B cell (primary cell): ENCODE data around the gene KRTAP19-1. TPM values are rescaled to one million over a fixed set of nuclear protein-coding genes. Genes with fewer than 3 reads are reported as not detected.

Source experiments
- ATAC-seq: fragments of 200-7000 bp; cut with Tn5 transposase; one replicate; pipeline ENCODE4 v1.10.0; 2021; ENCODE audit warnings: low read depth, mild to moderate bottlenecking, moderate number of reproducible peaks, moderate library complexity
- CTCF ChIA-PET: fragments of 350-600 bp; sonication (Branson Sonifier 250); formaldehyde crosslinking; loops from one replicate; lab custom pipeline; 2021; ENCODE audit warnings: antibody characterized with exemption, inconsistent platforms; lab: Charles Lee
- POLR2A ChIA-PET: fragments of 350-600 bp; sonication (Branson Sonifier 250); formaldehyde crosslinking; loops from one replicate; lab custom pipeline; 2021; ENCODE audit warnings: antibody characterized with exemption; lab: Charles Lee
- DNase-seq: peaks from one replicate; pipeline ENCODE4 v3.0.0; 2013
- H2AFZ ChIP-seq: 2 replicates; pipeline ENCODE4 v1.6.1; 2012; ENCODE audit warnings: mild to moderate bottlenecking, low read depth, low read length; ENCODE audit not compliant: insufficient read depth, poor library complexity, severe bottlenecking
- H3K27ac ChIP-seq, 2 donors: 1 replicate in 1 of 2; 2 replicates in 1 of 2; pipeline ENCODE4 v1.5.1; 2012 to 2013; ENCODE audit warnings: low read length in 2 of 2, mild to moderate bottlenecking in 2 of 2, moderate library complexity in 1 of 2
- H3K27me3 ChIP-seq, 4 experiments: fragments of 200-600 bp in 1 of 4; sonication (generic) in 1 of 4; replicated peaks in 1 of 4; 1 replicate in 2 of 4; 2 replicates in 2 of 4; pipeline versions ENCODE4 v1.6.1 to v1.7.0; 2013 to 2016; ENCODE audit warnings: low read length in 3 of 4, mild to moderate bottlenecking in 2 of 4, mixed read lengths in 1 of 4, moderate library complexity in 1 of 4; ENCODE audit not compliant: insufficient read depth in 4 of 4, control insufficient read depth in 3 of 4; ENCODE audit errors: control extremely low read depth in 1 of 4
- H3K36me3 ChIP-seq, 2 experiments: replicated peaks in 1 of 2; 1 replicate in 1 of 2; 2 replicates in 1 of 2; pipeline versions ENCODE4 v1.6.1 to v1.7.1; 2013; ENCODE audit warnings: low read length in 1 of 2; ENCODE audit not compliant: insufficient read depth in 2 of 2, control insufficient read depth in 1 of 2; ENCODE audit errors: control extremely low read depth in 1 of 2, extremely low read depth in 1 of 2
- H3K4me1 ChIP-seq, 2 donors: fragments of 200-600 bp in 1 of 2; sonication (generic) in 1 of 2; 1 replicate in 1 of 2; 2 replicates in 1 of 2; pipeline versions ENCODE4 v1.5.1 to v1.6.1; 2013 to 2017; ENCODE audit warnings: low read length in 2 of 2; ENCODE audit not compliant: control insufficient read depth in 2 of 2, insufficient read depth in 2 of 2
- H3K4me2 ChIP-seq: replicated peaks from 2 replicates; pipeline ENCODE3; 2012; ENCODE audit warnings: mild to moderate bottlenecking, low read depth, low read length; ENCODE audit not compliant: poor library complexity, severe bottlenecking
- H3K4me3 ChIP-seq, 5 experiments: fragments of 200-600 bp in 1 of 5; sonication (generic) in 1 of 5; 1 replicate in 3 of 5; 2 replicates in 2 of 5; pipeline versions ENCODE4 v1.5.1 to v1.7.0; 2011 to 2016; ENCODE audit warnings: low read length in 4 of 5, mild to moderate bottlenecking in 4 of 5, low read depth in 2 of 5, control low read depth in 1 of 5, moderate library complexity in 1 of 5; ENCODE audit not compliant: insufficient read depth in 1 of 5; ENCODE audit errors: control extremely low read depth in 1 of 5, extremely low read depth in 1 of 5
- H3K79me2 ChIP-seq: fragments of 200-600 bp; sonication (generic); one replicate; pipeline ENCODE4 v1.6.0; 2016; ENCODE audit warnings: low read length; ENCODE audit not compliant: control insufficient read depth, insufficient read depth
- H3K9ac ChIP-seq: fragments of 200-600 bp; sonication (generic); 2 replicates; pipeline ENCODE4 v1.6.1; 2017; ENCODE audit warnings: mild to moderate bottlenecking, low read length, moderate library complexity
- H3K9me3 ChIP-seq, 3 donors: one replicate each; pipeline versions ENCODE4 v1.6.1 to v1.7.1; 2013; ENCODE audit warnings: low read length in 2 of 3; ENCODE audit not compliant: control insufficient read depth in 2 of 3, insufficient read depth in 1 of 3; ENCODE audit errors: control extremely low read depth in 1 of 3
- H4K20me1 ChIP-seq: 2 replicates; pipeline ENCODE4 v1.6.0; 2012; ENCODE audit warnings: mild to moderate bottlenecking, low read length; ENCODE audit not compliant: insufficient read depth, control insufficient read depth, poor library complexity, severe bottlenecking
- H3K27ac Mint-ChIP-seq: one replicate; pipeline ENCODE4 v1.8.0; 2021; ENCODE audit warnings: mixed read lengths
- H3K27me3 Mint-ChIP-seq: one replicate; pipeline ENCODE4 v1.8.0; 2021; ENCODE audit warnings: mixed read lengths
- H3K4me1 Mint-ChIP-seq: one replicate; pipeline ENCODE4 v1.8.0; 2021; ENCODE audit warnings: mixed read lengths
- H3K4me3 Mint-ChIP-seq: one replicate; pipeline ENCODE4 v1.8.0; 2021; ENCODE audit warnings: mixed read lengths
- H3K9me3 Mint-ChIP-seq: one replicate; pipeline ENCODE4 v1.8.0; 2022; ENCODE audit warnings: mixed read lengths; ENCODE audit not compliant: insufficient read depth
- EZH2 ChIP-seq: IDR thresholded peaks from 2 replicates; pipeline ENCODE4 v1.6.1; 2012; ENCODE audit warnings: borderline replicate concordance, low read depth, mild to moderate bottlenecking, moderate library complexity, low read length; ENCODE audit not compliant: insufficient read depth, poor library complexity, severe bottlenecking
- WGBS: methylation state at CpG from one replicate; pipeline ENCODE4 v1.1.5; 2013; ENCODE audit warnings: missing lambda C conversion rate; ENCODE audit not compliant: insufficient coverage; 5-methylcytosine and 5-hydroxymethylcytosine counted together
- intact Hi-C: fragments of 100-400 bp; cut with micrococcal nuclease; formaldehyde crosslinking; loops from one replicate; pipeline ENCODE4 v1.10.0; 2022
- polyA minus RNA-seq: library from RNA; depleted of rRNA, polyadenylated mRNA; stranded (reverse); fragments of >200 nt; gene quantifications from 2 replicates; pipeline ENCODE4 v1.2.3, GENCODE V29; 2012
- polyA plus RNA-seq: library from polyadenylated mRNA; depleted of rRNA; stranded (reverse); fragments of >200 nt; gene quantifications from 2 replicates; pipeline ENCODE4 v1.2.3, GENCODE V29; 2012
- total RNA-seq, 2 donors: library from RNA; stranded (reverse); fragments of 120-200 nt in 1 of 2; gene quantifications; 1 replicate in 1 of 2; 2 replicates in 1 of 2; pipeline versions ENCODE4 v1.2.3 to v1.2.4, GENCODE V29; 2013 to 2022
- TF ChIP-seq, protein P1 (sequence below): fragments of 200-600 bp; IDR thresholded peaks from one replicate; pipeline ENCODE4 v1.8.0; 2022; ENCODE audit warnings: antibody characterized with exemption, mild to moderate bottlenecking

KRTAP19-1 gene
- total RNA-seq (not detected in 2 replicates), polyA plus RNA-seq (not detected in 2 replicates), polyA minus RNA-seq (not detected in 2 replicates)
- not detected for total RNA-seq (2013)

DNA sequence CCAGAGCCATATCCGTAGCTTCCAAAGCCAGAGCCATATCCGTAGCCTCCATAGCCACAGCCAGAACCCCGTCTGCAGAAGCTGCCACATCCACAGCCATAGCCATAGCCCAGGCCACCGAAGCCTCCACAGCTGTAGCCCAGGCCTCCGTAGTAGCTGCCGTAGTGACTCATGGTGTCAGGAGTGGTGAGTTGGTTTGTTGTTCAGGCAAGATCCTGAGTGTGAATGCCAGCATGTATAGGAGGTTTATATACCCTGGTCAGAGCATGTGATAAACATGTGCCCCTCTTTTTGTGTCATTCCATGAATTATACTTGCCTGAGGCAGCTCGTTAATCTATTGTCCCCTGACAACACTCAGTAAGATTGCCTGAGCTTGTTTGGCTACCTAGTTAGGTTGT lies at the start of gene KRTAP19-1:
Gene KRTAP19-1, minus strand, starts transcription at position 223 of the 400 bp plus-strand sequence. Its CDS starts 50 bp downstream, at position 173.
- CTCF ChIA-PET = no interaction called here
- WGBS = 91% methylated on average over 7 of the region's 7 CpGs
- ATAC-seq (no peak), DNase-seq (no peak)
- H2AFZ ChIP-seq = no peak within 1 kb of the TSS
- no peak within 1 kb of the TSS for H3K27ac ChIP-seq
- POLR2A ChIA-PET = no interaction called here
- no peak within 1 kb of the TSS for H3K4me3 Mint-ChIP-seq
- H3K9ac ChIP-seq = no peak within 1 kb of the TSS
- intact Hi-C loops = no loop called here
- no peaks in the 10 kb centered on the region for H3K27me3 ChIP-seq
- no peaks in the 10 kb centered on the region for H3K27me3 Mint-ChIP-seq
- no peaks in the 10 kb centered on the region for H4K20me1 ChIP-seq
- no peaks in the 10 kb centered on the region for H3K79me2 ChIP-seq
- no peaks in the 10 kb centered on the region for H3K36me3 ChIP-seq
- H3K9me3 ChIP-seq = peaks cover 0 to 2% (median 0%) of the 10 kb centered on the region in 3 donors
- no peak within 1 kb of the TSS for H3K27ac Mint-ChIP-seq
- TF ChIP-seq, protein P1, sequence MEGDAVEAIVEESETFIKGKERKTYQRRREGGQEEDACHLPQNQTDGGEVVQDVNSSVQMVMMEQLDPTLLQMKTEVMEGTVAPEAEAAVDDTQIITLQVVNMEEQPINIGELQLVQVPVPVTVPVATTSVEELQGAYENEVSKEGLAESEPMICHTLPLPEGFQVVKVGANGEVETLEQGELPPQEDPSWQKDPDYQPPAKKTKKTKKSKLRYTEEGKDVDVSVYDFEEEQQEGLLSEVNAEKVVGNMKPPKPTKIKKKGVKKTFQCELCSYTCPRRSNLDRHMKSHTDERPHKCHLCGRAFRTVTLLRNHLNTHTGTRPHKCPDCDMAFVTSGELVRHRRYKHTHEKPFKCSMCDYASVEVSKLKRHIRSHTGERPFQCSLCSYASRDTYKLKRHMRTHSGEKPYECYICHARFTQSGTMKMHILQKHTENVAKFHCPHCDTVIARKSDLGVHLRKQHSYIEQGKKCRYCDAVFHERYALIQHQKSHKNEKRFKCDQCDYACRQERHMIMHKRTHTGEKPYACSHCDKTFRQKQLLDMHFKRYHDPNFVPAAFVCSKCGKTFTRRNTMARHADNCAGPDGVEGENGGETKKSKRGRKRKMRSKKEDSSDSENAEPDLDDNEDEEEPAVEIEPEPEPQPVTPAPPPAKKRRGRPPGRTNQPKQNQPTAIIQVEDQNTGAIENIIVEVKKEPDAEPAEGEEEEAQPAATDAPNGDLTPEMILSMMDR = no peak
- no peak for TF ChIP-seq EZH2
- H3K4me2 ChIP-seq = no peak within 1 kb of the TSS
- no peaks in the 10 kb centered on the region for H3K4me1 ChIP-seq
- no peaks in the 10 kb centered on the region for H3K4me1 Mint-ChIP-seq
- no peaks in the 10 kb centered on the region for H3K9me3 Mint-ChIP-seq
- no peak within 1 kb of the TSS for H3K4me3 ChIP-seq

DNA sequence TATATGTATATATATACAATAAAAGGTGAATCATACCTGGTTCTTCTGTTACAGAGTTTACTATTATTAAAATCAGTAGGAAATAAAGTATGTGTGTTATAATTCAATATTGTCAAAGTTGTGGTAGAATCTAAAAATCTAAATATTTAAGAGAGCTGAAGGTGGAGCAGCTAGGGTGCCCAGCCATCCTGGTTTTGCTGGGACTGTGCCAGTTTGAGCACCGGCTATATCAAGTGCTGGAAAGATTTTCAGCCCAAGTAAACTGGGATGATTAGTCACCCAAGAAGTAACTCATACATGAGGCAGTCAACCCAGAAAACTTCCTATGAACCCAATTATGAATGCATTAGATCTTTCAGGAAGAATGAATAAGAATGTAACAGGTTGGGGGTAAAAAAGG lies 38.7 kb upstream of the KRTAP19-1 start:
- ATAC-seq (no peak), DNase-seq (no peak)
- Histone ChIP-seq H3K9ac (no peak overlapping the region), H3K9me3 (peaks cover 0 to 3% (median 1%) of the 10 kb centered on the region in 3 donors), H3K27me3 (no peaks in the 10 kb centered on the region), H2AFZ (no peak overlapping the region), H3K4me2 (no peak overlapping the region), H3K27ac (no peak overlapping the region), H3K4me1 (no peaks in the 10 kb centered on the region), H3K36me3 (no peaks in the 10 kb centered on the region), H3K4me3 (no peak overlapping the region), H4K20me1 (no peaks in the 10 kb centered on the region), H3K79me2 (no peaks in the 10 kb centered on the region)
- no peak overlapping the region for H3K4me3 Mint-ChIP-seq
- H3K27me3 Mint-ChIP-seq = no peaks in the 10 kb centered on the region
- H3K4me1 Mint-ChIP-seq = no peaks in the 10 kb centered on the region
- WGBS = 100% methylated on average over 1 of the region's 1 CpG
- intact Hi-C loops = no loop called here
- no peak overlapping the region for H3K27ac Mint-ChIP-seq
- TF ChIP-seq, protein P1 = no peak
- no peak for TF ChIP-seq EZH2
- H3K9me3 Mint-ChIP-seq = no peaks in the 10 kb centered on the region
- ChIA-PET CTCF (no interaction called here), POLR2A (no interaction called here)
